ENCODE results near the gene WDR47.
A peak's percentile ranks its signal among the peaks of the same experiment; 100 is the strongest.
"Not testable (repeated sequence)": the region's sequence is repeated elsewhere in the genome, so short reads cannot be mapped to it uniquely, and the experiment has no call there.

Gene WDR47

GRCh38 chr1:109050228-109050995, 8.5 kb upstream of the WDR47 start:
- no peak for DNase-seq

DNA sequence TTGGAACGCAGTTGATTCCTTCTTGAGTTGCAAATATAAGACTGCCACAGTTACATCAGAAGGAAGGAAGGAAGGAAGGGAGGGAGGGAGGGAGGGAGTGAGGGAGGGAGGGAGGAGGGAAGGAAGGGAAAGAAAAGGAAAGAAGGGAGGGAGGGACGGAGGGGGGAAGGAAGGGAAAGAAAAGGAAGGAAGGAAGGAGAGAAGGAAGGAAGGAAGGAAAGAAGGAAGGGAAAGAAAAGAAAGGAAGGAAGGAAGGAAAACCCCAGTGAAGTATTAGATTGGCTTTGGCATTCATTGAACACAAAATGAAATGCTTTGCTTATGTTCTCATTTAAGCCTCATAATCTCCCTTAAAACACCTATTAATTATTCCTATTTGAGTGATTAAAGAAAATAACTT, 6.4 kb upstream of the WDR47 start:
- DNase-seq = no peak

- no peak for DNase-seq
Observed at GRCh38 chr1:109047339-109047738, 5.4 kb upstream of the WDR47 start.

DNA sequence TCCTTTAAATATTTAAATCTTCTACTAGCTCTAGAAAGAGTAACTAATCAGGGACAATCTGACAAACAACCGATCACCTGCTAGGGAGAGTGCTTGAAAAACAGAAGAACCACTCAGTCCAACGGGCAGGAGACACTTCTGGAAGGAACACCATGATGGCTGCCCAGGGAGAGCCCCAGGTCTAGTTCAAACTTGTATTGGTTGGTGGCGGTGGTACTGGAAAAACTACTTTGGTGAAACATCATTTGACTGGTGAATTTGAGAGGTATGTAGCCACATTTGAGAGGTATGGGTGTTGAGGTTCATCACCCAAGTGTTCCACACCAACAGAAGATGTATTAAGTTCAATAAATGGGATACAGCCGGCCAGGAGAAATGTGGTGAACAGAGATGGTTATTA, 4.8 kb upstream of the WDR47 start:
- no peak for DNase-seq

- DNase-seq = no peak
Observed at GRCh38 chr1:109045595-109045994, 3.7 kb upstream of the WDR47 start.

- DNase-seq = peak; percentile 50
Observed at GRCh38 chr1:109040989-109041620, 797 bp downstream of the WDR47 start.

DNA sequence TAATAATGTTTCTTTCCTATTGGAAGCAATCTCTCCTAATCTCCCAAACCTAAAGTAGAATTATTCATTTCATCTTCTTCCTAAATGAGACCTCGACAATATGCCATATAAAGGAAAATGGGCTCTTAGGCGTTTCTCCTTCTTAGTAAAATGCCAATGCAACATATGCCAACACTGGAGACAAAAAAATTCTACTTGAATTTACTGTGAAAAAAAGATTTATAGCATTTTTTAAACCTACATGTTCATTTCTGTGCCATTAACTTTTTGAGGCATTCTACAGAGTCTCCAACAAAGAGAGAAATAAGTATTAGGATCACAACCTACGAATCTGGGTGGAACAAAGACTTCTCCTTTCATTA, 1.3 kb downstream of the WDR47 start:
- DNase-seq = no peak

DNA sequence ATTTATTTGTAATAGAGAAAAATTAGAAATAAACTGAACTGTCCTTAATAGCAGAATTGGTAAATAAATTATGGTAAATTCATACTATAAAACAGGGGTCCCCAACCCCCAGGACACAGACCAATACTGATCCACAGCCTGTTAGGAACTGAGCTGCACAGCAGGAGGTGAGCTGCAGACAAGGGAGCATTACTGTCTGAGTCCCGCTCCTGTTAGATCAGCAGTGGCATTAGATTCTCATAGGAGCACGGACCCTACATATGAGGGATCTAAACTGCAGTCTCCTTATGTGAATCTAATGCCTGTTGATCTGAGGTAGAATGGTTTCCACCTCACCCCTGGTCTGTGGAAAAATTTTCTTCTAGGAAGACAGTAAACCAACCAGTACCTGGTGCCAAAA, 7.5 kb downstream of the WDR47 start:
- DNase-seq = no peak

- DNase-seq = not testable (repeated sequence)
Observed at GRCh38 chr1:109029493-109029892, 12.4 kb downstream of the WDR47 start.

GRCh38 chr1:109027841-109028240, 14.1 kb downstream of the WDR47 start:
- no peak for DNase-seq

DNA sequence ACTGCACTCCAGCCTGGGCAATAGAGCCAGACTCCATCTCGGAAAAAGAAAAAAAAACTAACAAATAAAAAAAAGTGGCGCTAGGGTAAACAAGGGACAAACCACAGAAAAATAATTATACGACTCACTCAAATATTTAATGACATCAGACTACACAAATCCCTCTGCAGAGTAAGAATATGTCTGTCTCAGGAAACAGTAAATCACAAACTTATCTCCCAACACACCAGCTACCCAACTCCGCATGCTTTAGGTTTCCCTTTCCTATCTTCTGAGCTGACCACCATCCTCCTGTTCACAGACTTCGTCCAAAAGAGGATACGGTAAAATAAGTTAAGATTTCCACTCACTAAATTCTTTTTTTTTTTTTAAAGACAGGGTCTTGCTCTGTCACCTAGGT, 16.2 kb downstream of the WDR47 start:
- DNase-seq = no peak

GRCh38 chr1:109024646-109025045, 17.3 kb downstream of the WDR47 start:
- DNase-seq = no peak

GRCh38 chr1:109020693-109021257, 21.1 kb downstream of the WDR47 start:
- DNase-seq = no peak

DNA sequence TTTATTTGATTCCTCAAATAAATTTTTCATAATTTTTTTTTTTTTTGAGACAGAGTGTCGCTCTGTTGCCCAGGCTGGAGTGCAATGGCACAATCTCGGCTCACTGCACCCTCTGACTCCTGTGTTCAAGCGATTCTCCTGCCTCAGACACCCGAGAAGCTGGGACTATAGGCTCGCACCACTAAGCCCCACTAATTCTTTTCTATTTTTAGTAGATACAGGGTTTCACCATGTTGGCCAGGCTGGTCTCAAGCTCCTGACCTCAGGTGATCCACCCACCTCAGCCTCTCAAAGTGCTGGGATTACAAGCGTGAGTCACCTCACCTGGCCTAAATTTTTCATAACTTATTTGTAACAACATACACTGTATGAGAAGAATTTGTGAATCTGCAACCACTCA, 24.2 kb downstream of the WDR47 start:
- DNase-seq = not testable (repeated sequence)

DNA sequence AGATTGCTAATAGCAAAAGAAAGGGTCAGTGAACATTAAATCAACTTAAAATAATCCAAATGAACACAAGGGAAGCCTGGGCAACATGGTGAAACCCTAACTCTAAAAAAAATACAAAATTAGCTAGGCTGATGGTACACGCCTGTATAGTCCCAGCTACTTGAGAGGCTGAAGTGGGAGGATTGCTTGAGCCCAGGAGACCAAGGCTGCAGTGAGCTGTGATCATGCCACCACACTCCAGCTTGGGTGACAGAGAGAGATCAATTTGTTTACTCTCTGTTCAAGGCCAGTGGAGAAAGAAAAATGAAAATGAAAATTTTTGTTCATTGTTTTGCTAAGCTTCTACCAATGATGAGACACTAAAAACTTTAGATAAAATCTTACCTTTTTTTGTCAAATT, 24.8 kb downstream of the WDR47 start:
- no peak for DNase-seq

DNA sequence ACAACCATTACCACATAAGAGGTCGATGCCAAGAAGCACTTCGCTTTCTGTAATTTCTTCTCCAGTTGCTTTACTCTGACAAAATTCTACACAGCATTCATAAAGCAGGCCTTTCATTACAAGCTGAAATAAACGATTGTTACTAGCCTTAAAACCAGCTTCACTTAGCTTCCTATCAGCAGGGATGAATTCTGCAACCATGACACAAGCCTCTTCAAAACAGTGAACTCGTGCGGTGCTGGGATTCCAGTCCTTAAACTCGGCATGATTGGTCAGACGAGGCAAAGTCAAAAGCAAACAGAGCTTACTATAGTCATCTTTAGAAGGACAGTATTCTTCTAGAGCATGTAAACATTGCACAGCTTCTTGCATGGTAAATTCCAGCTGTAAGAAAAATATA, 30.6 kb downstream of the WDR47 start:
- DNase-seq = no peak

- DNase-seq = not testable (repeated sequence)
Observed at GRCh38 chr1:108996622-108997021, 45.3 kb downstream of the WDR47 start.

DNA sequence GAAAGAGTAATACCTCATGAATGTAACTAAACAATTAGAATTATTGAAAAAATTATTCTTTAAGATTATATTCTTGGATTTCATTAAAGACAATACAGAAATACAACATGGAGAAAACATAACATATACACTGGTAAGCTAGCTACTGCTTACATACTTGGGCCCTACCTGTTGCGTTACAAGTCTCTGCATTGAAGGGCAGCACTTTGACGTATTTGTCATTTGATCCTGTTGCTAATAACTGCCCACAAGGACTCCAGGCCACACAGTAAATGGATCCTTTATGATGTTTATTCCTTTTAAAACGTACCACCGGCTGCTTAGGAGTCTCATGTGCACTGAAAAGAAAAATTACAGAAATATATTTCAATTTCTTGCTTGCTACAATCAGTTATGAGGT, 58.8 kb downstream of the WDR47 start:
- DNase-seq = no peak

GRCh38 chr1:108976658-108977057, 65.2 kb downstream of the WDR47 start:
- DNase-seq = no peak

DNA sequence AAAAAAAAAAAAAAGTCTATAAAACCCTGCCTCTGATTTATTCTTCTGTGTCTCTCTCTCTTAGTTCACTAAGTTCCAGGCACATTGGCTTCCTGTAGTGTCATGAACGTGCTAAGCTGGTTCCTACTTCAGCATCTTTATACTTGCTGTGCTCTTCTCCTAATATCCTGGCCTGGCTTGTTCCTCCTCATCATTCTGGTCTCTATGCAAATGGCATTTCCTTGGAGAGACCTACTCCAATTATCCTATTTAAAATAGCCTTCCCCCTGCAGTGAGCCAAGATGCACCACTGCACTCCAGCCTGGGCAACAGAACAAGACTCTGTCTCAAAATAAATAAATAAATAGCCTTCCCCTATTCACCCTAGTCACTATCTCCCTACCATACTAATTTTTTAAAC, 69.0 kb downstream of the WDR47 start:
- DNase-seq = no peak

GRCh38 chr1:108969346-108969745, 72.6 kb downstream of the WDR47 start:
- DNase-seq = no peak

DNA sequence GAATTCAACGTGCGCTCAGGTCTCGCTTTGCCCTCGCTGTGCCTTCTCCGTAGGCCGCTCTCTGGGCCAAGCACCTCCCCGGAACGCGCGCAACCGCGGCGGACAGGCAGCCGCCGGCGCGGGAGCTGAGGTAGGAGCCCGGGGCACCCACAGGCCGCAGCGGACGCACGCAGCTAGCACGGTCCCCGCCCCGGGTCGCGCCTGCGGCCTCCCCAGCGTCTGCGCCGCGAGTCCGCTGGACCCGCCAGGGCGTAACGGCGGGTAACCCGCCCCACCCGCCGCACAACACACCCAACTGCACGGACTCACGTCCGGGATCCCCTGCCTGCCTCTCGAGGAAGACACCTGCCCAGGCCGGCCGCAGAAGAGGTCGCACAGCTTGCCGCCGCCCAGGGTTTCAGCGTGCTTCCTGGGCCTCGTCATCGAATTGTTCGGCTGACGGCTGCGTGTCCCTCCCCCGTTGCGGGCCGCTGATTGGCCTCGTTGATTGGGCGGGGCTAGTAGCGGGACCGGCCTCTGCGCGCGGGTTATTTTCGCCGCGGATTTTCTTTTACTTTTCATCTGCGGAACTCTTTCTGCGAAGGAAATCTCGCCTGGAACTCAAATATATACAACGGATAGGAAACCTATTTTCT, 78.7 kb downstream of the WDR47 start, which contains the start of gene CLCC1:
Gene CLCC1 (minus strand): TSS at position 433 of the 635 bp plus-strand sequence. CDS start 13,047 bp downstream, outside the sequence.
- DNase-seq = peak; percentile 92

DNA sequence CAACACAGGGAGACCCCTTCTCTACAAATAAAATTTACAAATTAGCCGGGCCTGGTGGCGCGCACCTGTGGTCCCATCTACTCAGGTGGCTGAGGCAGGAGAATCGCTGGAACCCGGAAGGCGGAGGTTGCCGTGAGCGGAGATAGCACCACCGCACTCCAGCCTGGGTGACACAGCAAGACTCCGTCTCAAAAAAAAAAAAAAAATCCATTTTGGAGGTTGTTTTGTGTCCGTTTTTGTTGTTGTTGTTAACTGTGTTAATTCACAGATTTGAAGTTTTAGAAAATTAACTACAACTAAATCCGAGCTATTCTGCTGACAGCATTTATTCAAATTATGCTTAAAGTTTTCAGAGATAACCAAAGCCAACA, 79.2 kb downstream of the WDR47 start:
- peak; percentile 4 for DNase-seq

Measured in NCI-H2171 (cell line).